HepG2 (cell line): ENCODE data around the gene FAM118A. TPM values are rescaled to one million over a fixed set of nuclear protein-coding genes. Genes with fewer than 3 reads are reported as not detected.

Experiments
- HMGXB4 ChIP-seq, 2 experiments: sonication (generic) in 1 of 2; formaldehyde crosslinking in 1 of 2; IDR thresholded peaks; 2 replicates each; pipeline versions ENCODE4 v1.4.0 to v1.6.1; 2018 to 2020; ENCODE audit warnings: missing genetic modification reagents in 2 of 2, borderline replicate concordance in 1 of 2, low read depth in 1 of 2, mild to moderate bottlenecking in 1 of 2, missing biosample characterization in 1 of 2
- HNRNPL ChIP-seq: fragments of 200-400 bp; formaldehyde crosslinking; IDR thresholded peaks from 2 replicates; pipeline ENCODE4 v1.6.1; 2017; ENCODE audit warnings: mild to moderate bottlenecking, low read depth, low read length
- LRRFIP1 ChIP-seq: sonication (generic); formaldehyde crosslinking; conservative IDR thresholded peaks from 2 replicates; pipeline ENCODE4 v1.4.0; 2020; ENCODE audit warnings: missing genetic modification reagents
- NR1H2 ChIP-seq: sonication (generic); formaldehyde crosslinking; IDR thresholded peaks from 2 replicates; pipeline ENCODE4 v1.8.1; 2022; ENCODE audit warnings: low read depth, missing genetic modification reagents, borderline replicate concordance
- RNF219 ChIP-seq: sonication (generic); formaldehyde crosslinking; IDR thresholded peaks from 2 replicates; pipeline ENCODE4 v1.5.0; 2020; ENCODE audit warnings: mild to moderate bottlenecking, missing genetic modification reagents
- SMAD3 ChIP-seq: sonication (generic); formaldehyde crosslinking; IDR thresholded peaks from 2 replicates; pipeline ENCODE4 v1.4.0; 2020; ENCODE audit warnings: missing genetic modification reagents
- ZNF34 ChIP-seq: sonication (generic); formaldehyde crosslinking; IDR thresholded peaks from 2 replicates; pipeline ENCODE4 v1.4.0; 2020; ENCODE audit warnings: mild to moderate bottlenecking, missing genetic modification reagents, borderline replicate concordance
- ZNF670 ChIP-seq: sonication (generic); formaldehyde crosslinking; IDR thresholded peaks from 2 replicates; pipeline ENCODE4 v1.8.0; 2022; ENCODE audit warnings: mild to moderate bottlenecking, missing genetic modification reagents, borderline replicate concordance
- polyA plus RNA-seq, 8 experiments: library from polyadenylated mRNA; depleted of rRNA in 3 of 8; stranded (reverse) in 7 of 8; unstranded in 1 of 8; fragments of >200 nt; fragmentation: Illumina TruSeq in 4 of 8; extraction: Trizol in 4 of 8; gene quantifications; 2 replicates each; pipeline versions ENCODE4 v1.2.1 to v1.2.3, GENCODE V29; 2011 to 2016; ENCODE audit warnings: low read depth in 4 of 8, missing spikeins in 1 of 8, mixed read lengths in 1 of 8; ENCODE audit not compliant: insufficient read depth in 1 of 8
- total RNA-seq, 5 experiments: library from RNA; depleted of rRNA; stranded (reverse); fragments of >200 nt; fragmentation: Illumina TruSeq; extraction: Trizol; gene quantifications; 2 replicates each; pipeline ENCODE4 v1.2.3, GENCODE V29; 2016; ENCODE audit warnings: low read depth in 1 of 5

The FAM118A gene
- total and polyA plus RNA-seq, 2 of the 13 experiments (the other 11 are each of a cell fraction or from before 2014, with no cell fraction given): 36.7 to 48.2 TPM

GRCh38 chr22:45353786-45354185 is 44.1 kb downstream of the FAM118A start (continued):
- no peak for TF ChIP-seq RNF219 (CRISPR knock-in tag)
- TF ChIP-seq ZNF670 (CRISPR knock-in tag): no peak
- TF ChIP-seq HNRNPL: no peak
- no peak for TF ChIP-seq SMAD3 (CRISPR knock-in tag)
- TF ChIP-seq LRRFIP1: no peak
- no peak for TF ChIP-seq HMGXB4 (CRISPR knock-in tag; IDR thresholded peaks at IDR 0.05; ENCODE audit: borderline replicate concordance in 1 of 2, low read depth in 1 of 2)
- no peak for TF ChIP-seq NR1H2 (CRISPR knock-in tag)
- TF ChIP-seq ZNF34: no peak
